ENCODE measurements around the gene TMEM132C. TPM values are rescaled to one million over a fixed set of nuclear protein-coding genes. Genes with fewer than 3 reads are reported as not detected.

TMEM132C gene
- total and polyA plus RNA-seq, 2 of the 8 experiments (the other 6 are each of a cell fraction or from before 2014, with no cell fraction given): 0.23 to 0.76 TPM

- TF ChIP-seq CHD7 (IDR thresholded peaks at IDR 0.05; ENCODE audit: insufficient replicate concordance, low read length) (no peak), NRF1 (IDR thresholded peaks at IDR 0.05; ENCODE audit: low read depth, low read length) (no peak), BRCA1 (IDR thresholded peaks at IDR 0.05; ENCODE audit: low read depth, low read length) (no peak), JUN (IDR thresholded peaks at IDR 0.05; ENCODE audit: low read depth, low read length) (no peak), CTCF (IDR thresholded peaks at IDR 0.05; ENCODE audit: control extremely low read depth in 1 of 3, insufficient read depth in 1 of 3, low read depth in 1 of 3, low read length in 3 of 3) (no peak), TBP (IDR thresholded peaks at IDR 0.05; ENCODE audit: low read depth, low read length) (no peak)
These were observed 400.2 kb downstream of the TMEM132C start (continued) for GRCh38 chr12:128667193-128667592.
